MCF 10A (cell line): ENCODE data around the gene SRSF2. TPM values are rescaled to one million over a fixed set of nuclear protein-coding genes. Genes with fewer than 3 reads are reported as not detected.

Experiments used
- BruUV-seq: library from RNA; stranded (reverse); fragments of 400-500 nt; replicated peaks from 2 replicates; lab custom pipeline; 2021; lab: Mats Ljungman, UMichigan
- CTCF ChIA-PET: fragments of 300-600 bp; sonication (Branson Sonifier 250); formaldehyde crosslinking; extraction: SDS; loops from one replicate; lab custom pipeline; 2021; ENCODE audit warnings: antibody characterized with exemption, inconsistent platforms; lab: Yijun Ruan, JAX
- POLR2A ChIA-PET: fragments of 300-600, 350-650 bp; sonication (Branson Sonifier 250); formaldehyde crosslinking; extraction: SDS; loops from one replicate; lab custom pipeline; 2020; ENCODE audit warnings: antibody characterized with exemption, inconsistent platforms; lab: Yijun Ruan, JAX
- DNase-seq: peaks from one replicate; pipeline ENCODE4 v3.0.0-alpha.2; 2018; ENCODE audit not compliant: unreplicated experiment
- H3K27ac Mint-ChIP-seq: one replicate; pipeline ENCODE4 v1.8.0; 2022; ENCODE audit warnings: mild to moderate bottlenecking, low read depth, mixed read lengths; ENCODE audit not compliant: unreplicated experiment
- H3K27me3 Mint-ChIP-seq: one replicate; pipeline ENCODE4 v1.8.0; 2022; ENCODE audit warnings: mixed read lengths; ENCODE audit not compliant: insufficient read depth, unreplicated experiment
- H3K36me3 Mint-ChIP-seq: one replicate; pipeline ENCODE4 v1.8.0; 2022; ENCODE audit warnings: mild to moderate bottlenecking, moderate library complexity, mixed read lengths; ENCODE audit not compliant: insufficient read depth, unreplicated experiment
- H3K4me1 Mint-ChIP-seq: one replicate; pipeline ENCODE4 v1.8.0; 2022; ENCODE audit warnings: mixed read lengths; ENCODE audit not compliant: insufficient read depth, unreplicated experiment
- H3K4me3 Mint-ChIP-seq: one replicate; pipeline ENCODE4 v1.8.0; 2022; ENCODE audit warnings: mild to moderate bottlenecking, moderate library complexity, mixed read lengths; ENCODE audit not compliant: unreplicated experiment
- H3K9me3 Mint-ChIP-seq: one replicate; pipeline ENCODE4 v1.8.0; 2022; ENCODE audit warnings: mixed read lengths; ENCODE audit not compliant: unreplicated experiment
- intact Hi-C: fragments of 100-400 bp; cut with micrococcal nuclease; formaldehyde crosslinking; loops from 2 replicates; pipeline ENCODE4 v1.14.1; 2022
- total RNA-seq: library from RNA; stranded (reverse); gene quantifications from 2 replicates; pipeline ENCODE4 v1.2.3, GENCODE V29; 2022
- TF ChIP-seq, protein P1 (sequence below): fragments of 200-600 bp; IDR thresholded peaks from one replicate; pipeline ENCODE4 v1.8.0; 2022; ENCODE audit warnings: antibody characterized with exemption, mild to moderate bottlenecking; ENCODE audit not compliant: unreplicated experiment

The SRSF2 gene
- total RNA-seq, 1 experiment from 2014 or later = 168 TPM

DNA sequence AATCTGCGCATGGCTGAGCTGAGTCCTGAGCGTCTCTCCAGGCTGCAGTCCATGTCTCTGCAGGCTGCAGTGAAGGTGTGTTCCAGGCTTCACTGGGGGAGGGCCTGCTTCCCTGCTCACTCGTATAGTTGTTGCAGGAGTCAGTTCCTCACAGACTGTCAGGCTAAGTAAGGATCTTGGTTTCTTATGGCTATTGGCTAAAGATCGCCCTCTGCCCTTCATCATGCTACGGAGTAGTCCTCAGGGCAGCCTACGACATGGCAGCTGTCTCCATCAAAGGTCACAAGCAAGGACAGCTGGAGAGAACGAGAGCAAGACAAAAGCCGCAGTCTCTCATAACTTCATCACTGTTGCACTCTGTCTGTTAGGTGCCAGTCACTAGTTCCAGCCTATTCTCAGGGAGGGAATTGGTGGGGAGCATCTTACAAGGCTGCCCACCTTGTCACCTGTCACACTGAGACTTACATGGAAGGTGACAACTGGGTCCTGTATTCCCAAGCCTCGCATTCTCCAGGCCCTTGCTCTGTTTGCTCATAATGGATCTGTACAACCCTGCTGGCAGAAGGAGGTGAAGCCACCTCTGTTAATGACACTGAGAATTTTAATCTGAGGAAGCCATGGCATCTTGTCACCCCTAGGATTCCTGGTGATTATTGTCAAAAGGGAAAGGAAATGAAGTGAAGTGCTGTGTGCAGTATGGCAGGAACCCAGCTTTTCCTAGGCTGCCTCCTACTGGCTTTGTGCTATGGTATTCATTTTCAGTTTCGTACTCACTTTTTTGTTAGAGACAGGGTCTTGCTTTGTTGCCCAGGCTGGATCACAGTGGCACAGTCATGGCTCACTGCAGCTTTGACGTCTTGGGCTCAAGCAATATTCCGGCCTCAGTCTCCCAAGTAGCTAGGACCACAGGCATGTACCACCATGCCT lies 44.2 kb upstream of the SRSF2 start:
- H3K36me3 Mint-ChIP-seq = peaks cover 32% of the 10 kb centered on the region
- TF ChIP-seq, protein P1, sequence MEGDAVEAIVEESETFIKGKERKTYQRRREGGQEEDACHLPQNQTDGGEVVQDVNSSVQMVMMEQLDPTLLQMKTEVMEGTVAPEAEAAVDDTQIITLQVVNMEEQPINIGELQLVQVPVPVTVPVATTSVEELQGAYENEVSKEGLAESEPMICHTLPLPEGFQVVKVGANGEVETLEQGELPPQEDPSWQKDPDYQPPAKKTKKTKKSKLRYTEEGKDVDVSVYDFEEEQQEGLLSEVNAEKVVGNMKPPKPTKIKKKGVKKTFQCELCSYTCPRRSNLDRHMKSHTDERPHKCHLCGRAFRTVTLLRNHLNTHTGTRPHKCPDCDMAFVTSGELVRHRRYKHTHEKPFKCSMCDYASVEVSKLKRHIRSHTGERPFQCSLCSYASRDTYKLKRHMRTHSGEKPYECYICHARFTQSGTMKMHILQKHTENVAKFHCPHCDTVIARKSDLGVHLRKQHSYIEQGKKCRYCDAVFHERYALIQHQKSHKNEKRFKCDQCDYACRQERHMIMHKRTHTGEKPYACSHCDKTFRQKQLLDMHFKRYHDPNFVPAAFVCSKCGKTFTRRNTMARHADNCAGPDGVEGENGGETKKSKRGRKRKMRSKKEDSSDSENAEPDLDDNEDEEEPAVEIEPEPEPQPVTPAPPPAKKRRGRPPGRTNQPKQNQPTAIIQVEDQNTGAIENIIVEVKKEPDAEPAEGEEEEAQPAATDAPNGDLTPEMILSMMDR = no peak
- ChIA-PET POLR2A (interaction anchor here (1.7 kb wide), 1 partner anchor 10 kb away, joined by 3 read pairs; no protein-coding TSS in a partner anchor), CTCF (interaction anchor here (0.6 to 0.8 kb wide), 2 partner anchors 648 to 976 kb away, joined by 3 to 4 read pairs; no protein-coding TSS in a partner anchor)
- intact Hi-C loops = no loop called here
- H3K4me1 Mint-ChIP-seq = no peaks in the 10 kb centered on the region
- H3K27ac Mint-ChIP-seq = no peak overlapping the region
- DNase-seq = no peak
- no peaks in the 10 kb centered on the region for H3K27me3 Mint-ChIP-seq
- no peak overlapping the region for H3K4me3 Mint-ChIP-seq
- H3K9me3 Mint-ChIP-seq = no peaks in the 10 kb centered on the region
- BruUV-seq = no TSS peak

DNA sequence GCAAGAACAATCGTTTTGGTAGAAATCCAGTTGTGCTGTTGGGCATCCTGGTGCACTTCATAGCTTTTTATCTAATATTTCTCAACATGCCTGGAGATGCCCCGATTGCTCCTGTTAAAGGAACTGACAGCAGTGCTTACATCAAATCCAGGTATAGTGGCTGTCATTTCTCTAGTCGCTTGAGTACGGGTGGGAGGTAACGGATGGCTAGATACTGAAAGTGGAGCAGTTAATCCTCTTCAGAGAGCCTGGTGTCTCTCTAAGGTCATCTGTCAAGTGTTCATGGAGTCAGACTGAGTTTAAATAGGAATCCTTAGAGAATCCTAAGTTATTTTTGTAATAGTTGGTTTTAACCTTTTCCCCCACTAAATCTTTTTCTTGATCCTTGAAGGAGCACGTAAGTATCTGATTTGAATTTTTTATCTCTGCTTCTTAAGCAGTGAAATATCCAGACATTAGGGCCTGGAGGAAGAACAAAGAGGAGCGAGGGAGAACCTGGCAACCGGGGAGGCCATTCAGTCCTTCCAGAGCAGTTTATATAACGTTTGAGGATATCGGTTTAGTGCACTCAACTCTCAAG lies 38.0 kb upstream of the SRSF2 start:
- ChIA-PET POLR2A (no interaction called here), CTCF (no interaction called here)
- DNase-seq = no peak
- Mint-ChIP-seq H3K27me3 (no peaks in the 10 kb centered on the region), H3K9me3 (no peaks in the 10 kb centered on the region), H3K36me3 (peaks cover 72% of the 10 kb centered on the region), H3K27ac (no peak overlapping the region), H3K4me3 (no peak overlapping the region), H3K4me1 (peaks cover 8% of the 10 kb centered on the region)
- no TSS peak for BruUV-seq
- TF ChIP-seq, protein P1 = no peak
- intact Hi-C loops = no loop called here

DNA sequence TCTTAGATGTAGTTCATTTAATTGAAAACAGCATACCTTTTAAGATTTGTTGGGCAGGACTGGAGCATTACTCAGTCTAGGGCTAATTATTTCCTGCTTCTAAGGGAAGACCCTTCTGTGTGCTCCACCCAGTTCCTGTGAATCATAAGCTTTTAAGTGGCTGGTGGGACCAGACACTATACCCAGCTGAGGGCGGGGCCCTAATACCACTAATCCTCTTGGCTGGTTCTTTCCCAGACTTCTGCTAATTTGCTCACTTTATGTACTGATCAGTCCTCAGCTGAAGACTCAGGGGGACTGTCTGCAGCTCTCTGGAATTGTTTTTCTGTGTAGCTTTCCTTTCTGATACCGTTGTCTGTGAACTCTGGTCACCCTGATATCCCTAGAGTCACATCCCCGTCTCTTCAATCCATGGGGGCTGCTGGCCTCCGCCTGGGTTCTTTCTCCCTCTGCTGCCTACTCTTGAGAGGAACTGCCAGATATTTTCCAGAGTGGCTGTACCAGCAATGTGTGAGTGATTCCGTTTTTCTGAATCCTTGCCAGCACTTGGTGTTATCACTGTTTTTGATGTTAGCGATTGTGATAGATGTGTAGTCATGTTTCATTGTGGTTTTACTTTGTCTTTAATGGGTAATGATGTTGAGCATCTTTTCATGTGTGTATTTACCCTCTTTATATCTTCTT lies 35.9 kb upstream of the SRSF2 start:
- Mint-ChIP-seq H3K9me3 (no peaks in the 10 kb centered on the region), H3K4me3 (no peak overlapping the region), H3K27me3 (no peaks in the 10 kb centered on the region), H3K36me3 (peaks cover 73% of the 10 kb centered on the region), H3K27ac (no peak overlapping the region), H3K4me1 (peaks cover 8% of the 10 kb centered on the region)
- TF ChIP-seq, protein P1 = no peak
- BruUV-seq = no TSS peak
- intact Hi-C loops = no loop called here
- ChIA-PET POLR2A (no interaction called here), CTCF (interaction anchor here (0.5 kb wide), 1 partner anchor 38 kb away, joined by 3 read pairs; no protein-coding TSS in a partner anchor)
- DNase-seq = peak; percentile 55

DNA sequence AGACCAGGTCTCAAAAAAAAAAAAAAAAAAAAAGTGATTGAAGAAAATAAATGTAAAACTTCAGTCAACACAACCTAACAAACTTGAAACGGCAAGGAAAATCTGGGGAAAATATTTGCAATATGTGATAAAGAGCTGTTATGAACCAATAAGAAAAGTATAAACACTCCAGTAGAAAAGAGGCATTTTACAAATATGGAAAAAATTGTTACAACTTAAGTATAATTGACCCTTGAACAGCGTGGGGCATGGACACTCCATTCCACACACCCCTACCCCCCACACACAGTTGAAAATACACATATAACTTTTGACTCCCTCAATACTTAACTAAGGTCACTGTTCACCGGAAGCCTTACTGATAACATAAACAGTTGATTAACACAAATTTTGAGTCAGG lies 21.4 kb upstream of the SRSF2 start:
- ChIA-PET POLR2A (interaction anchor here (0.6 to 1.0 kb wide), 3 partner anchors 14 to 32 kb away, joined by 3 to 4 read pairs (median 3); partner anchors contain the start of gene METTL23), CTCF (interaction anchor here (0.9 kb wide), 1 partner anchor 308 kb away, joined by 5 read pairs; no protein-coding TSS in a partner anchor)
- DNase-seq = no peak
- no peak overlapping the region for H3K4me3 Mint-ChIP-seq
- H3K4me1 Mint-ChIP-seq = peaks cover 5% of the 10 kb centered on the region
- intact Hi-C loops = no loop called here
- no peaks in the 10 kb centered on the region for H3K27me3 Mint-ChIP-seq
- BruUV-seq = no TSS peak
- no peaks in the 10 kb centered on the region for H3K9me3 Mint-ChIP-seq
- peaks cover 17% of the 10 kb centered on the region for H3K36me3 Mint-ChIP-seq
- TF ChIP-seq, protein P1 = no peak
- no peak overlapping the region for H3K27ac Mint-ChIP-seq
